ENCODE data around the gene RUNX1. TPM values are rescaled to one million over a fixed set of nuclear protein-coding genes. Genes with fewer than 3 reads are reported as not detected.

The RUNX1 gene
- total and polyA plus RNA-seq, 10 of the 15 experiments (the other 5 are each of a cell fraction or from before 2014, with no cell fraction given) = 0.90 to 15.2 (median 4.1) TPM

GRCh38 chr21:34958040-34958439 lies 91.1 kb downstream of the RUNX1 start:
- RAD21 ChIA-PET (ENCODE audit: unreplicated experiment) = no interaction called here
- Histone ChIP-seq H3K36me3 (ENCODE audit: control insufficient read depth in 2 of 2, insufficient read depth in 2 of 2, low read length in 1 of 2) (no peaks in the 10 kb centered on the region), H3K9ac (ENCODE audit: control insufficient read depth, insufficient read depth, low read length) (no peak overlapping the region), H3K4me2 (ENCODE audit: control insufficient read depth, insufficient read depth) (no peak overlapping the region), H2AFZ (ENCODE audit: control insufficient read depth, low read depth, low read length) (no peak overlapping the region), H3K9me3 (replicated peaks; ENCODE audit: control insufficient read depth, insufficient read depth, low read length) (no peaks in the 10 kb centered on the region), H3K27ac (ENCODE audit: control insufficient read depth, insufficient read depth) (no peak overlapping the region), H4K20me1 (ENCODE audit: control insufficient read depth, insufficient read depth) (no peaks in the 10 kb centered on the region), H3K27me3 (replicated peaks in 1 of 2; ENCODE audit: control insufficient read depth in 2 of 2, insufficient read depth in 2 of 2, low read length in 1 of 2) (no peaks in the 10 kb centered on the region), H3K79me2 (ENCODE audit: control insufficient read depth, insufficient read depth, low read length) (no peaks in the 10 kb centered on the region), H3K4me1 (ENCODE audit: control insufficient read depth, insufficient read depth, low read length) (no peaks in the 10 kb centered on the region), H3K4me3 (no peak overlapping the region)
- DNase-seq (ENCODE audit: low read depth, low spot score) (no peak), ATAC-seq (no peak), FAIRE-seq (no peak)
- in situ Hi-C loops (cut with MboI) (no loop called here), intact Hi-C loops (cut with micrococcal nuclease; ENCODE audit: unreplicated experiment) (no loop called here)
- SMC1A ChIA-PET (ENCODE audit: uncharacterized antibody, unreplicated experiment) = no interaction called here
- no TSS peak for BruUV-seq (replicated peaks)
- POLR2A ChIA-PET = no interaction called here
- CTCF ChIA-PET = no interaction called here
- no peak for TF ChIP-seq SIN3A (IDR thresholded peaks at IDR 0.05; ENCODE audit: low read depth, low read length)
- TF ChIP-seq SUPT20H (IDR thresholded peaks at IDR 0.05; ENCODE audit: borderline replicate concordance, control insufficient read depth, low read depth, low read length) = no peak
- TF ChIP-seq ZBED1 (IDR thresholded peaks at IDR 0.05; ENCODE audit: borderline replicate concordance) = no peak
- TF ChIP-seq PML (IDR thresholded peaks at IDR 0.05; ENCODE audit: low read length) = no peak
- TF ChIP-seq BACH1 (IDR thresholded peaks at IDR 0.05; ENCODE audit: borderline replicate concordance) = no peak
- TF ChIP-seq EZH2 (IDR thresholded peaks at IDR 0.05; ENCODE audit: borderline replicate concordance, control insufficient read depth, low read depth, low read length) = no peak
- TF ChIP-seq MYC (IDR thresholded peaks at IDR 0.05; ENCODE audit: insufficient read depth, insufficient read length, insufficient replicate concordance, low read length, severe bottlenecking) = no peak
- TF ChIP-seq E2F8 (IDR thresholded peaks at IDR 0.05; ENCODE audit: low read depth, partially characterized antibody) = no peak
- WGBS (ENCODE audit: insufficient coverage, insufficient replicate concordance, low lambda C conversion rate, missing lambda C conversion rate) = 38% methylated on average over 4 of the region's 4 CpGs

All from GM12878 (cell line).